ENCODE data around the gene PLCL2.

Gene PLCL2

DNA sequence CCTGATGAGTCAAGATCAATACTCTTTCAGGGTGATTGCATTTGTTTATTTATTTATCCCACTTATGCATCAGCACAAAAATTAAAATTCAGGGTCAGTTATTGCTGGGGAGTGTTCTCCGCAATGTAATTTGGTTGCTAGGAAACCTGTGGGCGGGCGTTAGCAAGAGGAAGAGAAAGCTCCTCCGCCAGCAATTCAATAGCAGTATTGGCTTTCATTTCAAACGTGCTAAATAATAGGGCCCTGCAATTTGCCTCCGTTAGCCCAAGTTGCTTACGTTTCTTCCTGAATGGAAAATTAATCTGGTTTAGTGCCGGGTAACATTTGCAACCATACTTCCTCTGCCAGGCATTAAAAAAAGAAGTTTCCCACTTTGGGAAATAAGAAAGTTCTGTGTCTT, 35.5 kb upstream of the PLCL2 start:
- DNase-seq (ENCODE audit: low read depth, low spot score) = no peak
- Histone ChIP-seq H3K9ac (ENCODE audit: insufficient read length, low read depth) (no peak overlapping the region), H3K27me3 (ENCODE audit: insufficient read depth, insufficient read length) (no peaks in the 10 kb centered on the region), H3K36me3 (ENCODE audit: insufficient read depth, insufficient read length, low read length) (no peaks in the 10 kb centered on the region), H3K4me3 (ENCODE audit: insufficient read length, low read depth) (no peak overlapping the region), H3K9me3 (ENCODE audit: insufficient read depth, low read length) (no peaks in the 10 kb centered on the region), H3K4me1 (ENCODE audit: insufficient read depth, insufficient read length) (no peaks in the 10 kb centered on the region)
- TF ChIP-seq YY1 (IDR thresholded peaks at IDR 0.05; ENCODE audit: insufficient read depth, insufficient read length) (no peak), SUZ12 (IDR thresholded peaks at IDR 0.05; ENCODE audit: extremely low read depth, insufficient read depth, insufficient read length) (no peak), ZNF274 (IDR thresholded peaks at IDR 0.05; ENCODE audit: low read depth, low read length) (no peak)

DNA sequence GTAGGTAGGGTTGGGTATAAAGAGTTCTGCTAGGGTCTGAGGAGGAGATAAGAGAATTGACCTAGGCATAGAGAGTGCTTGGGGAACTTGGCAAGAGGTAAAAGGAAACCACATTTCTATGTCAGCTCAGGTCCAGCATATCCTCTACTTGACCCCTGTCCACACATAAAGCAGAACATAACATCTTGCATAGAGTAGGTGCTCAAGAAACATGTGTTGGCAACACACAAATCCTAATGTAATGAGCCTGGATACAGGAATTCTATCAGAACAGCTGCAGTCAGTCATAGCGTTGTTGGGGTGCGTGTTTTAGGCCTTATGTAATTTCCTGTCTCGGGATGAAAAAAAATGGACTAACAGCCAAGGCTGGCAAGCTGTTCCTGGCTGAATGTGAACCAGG, 35.0 kb upstream of the PLCL2 start:
- Histone ChIP-seq H3K27me3 (ENCODE audit: insufficient read depth, insufficient read length) (no peaks in the 10 kb centered on the region), H3K36me3 (ENCODE audit: insufficient read depth, insufficient read length, low read length) (no peaks in the 10 kb centered on the region), H3K9ac (ENCODE audit: insufficient read length, low read depth) (no peak overlapping the region), H3K9me3 (ENCODE audit: insufficient read depth, low read length) (no peaks in the 10 kb centered on the region), H3K4me1 (ENCODE audit: insufficient read depth, insufficient read length) (no peaks in the 10 kb centered on the region), H3K4me3 (ENCODE audit: insufficient read length, low read depth) (no peak overlapping the region)
- no peak for TF ChIP-seq ZNF274 (IDR thresholded peaks at IDR 0.05; ENCODE audit: low read depth, low read length)
- TF ChIP-seq SUZ12 (IDR thresholded peaks at IDR 0.05; ENCODE audit: extremely low read depth, insufficient read depth, insufficient read length) = no peak
- TF ChIP-seq YY1 (IDR thresholded peaks at IDR 0.05; ENCODE audit: insufficient read depth, insufficient read length) = no peak
- no peak for DNase-seq (ENCODE audit: low read depth, low spot score)

GRCh38 chr3:16855497-16855896, 29.3 kb upstream of the PLCL2 start:
- H3K27me3 ChIP-seq (ENCODE audit: insufficient read depth, insufficient read length) = no peaks in the 10 kb centered on the region
- DNase-seq (ENCODE audit: low read depth, low spot score) = no peak
- H3K4me3 ChIP-seq (ENCODE audit: insufficient read length, low read depth) = no peak overlapping the region
- H3K36me3 ChIP-seq (ENCODE audit: insufficient read depth, insufficient read length, low read length) = no peaks in the 10 kb centered on the region
- H3K4me1 ChIP-seq (ENCODE audit: insufficient read depth, insufficient read length) = no peaks in the 10 kb centered on the region
- no peak overlapping the region for H3K9ac ChIP-seq (ENCODE audit: insufficient read length, low read depth)
- TF ChIP-seq ZNF274 (IDR thresholded peaks at IDR 0.05; ENCODE audit: low read depth, low read length) (no peak), YY1 (IDR thresholded peaks at IDR 0.05; ENCODE audit: insufficient read depth, insufficient read length) (no peak), SUZ12 (IDR thresholded peaks at IDR 0.05; ENCODE audit: extremely low read depth, insufficient read depth, insufficient read length) (no peak)
- no peaks in the 10 kb centered on the region for H3K9me3 ChIP-seq (ENCODE audit: insufficient read depth, low read length)

GRCh38 chr3:16860234-16860633, 24.5 kb upstream of the PLCL2 start:
- Histone ChIP-seq H3K9me3 (ENCODE audit: insufficient read depth, low read length) (no peaks in the 10 kb centered on the region), H3K36me3 (ENCODE audit: insufficient read depth, insufficient read length, low read length) (no peaks in the 10 kb centered on the region), H3K4me1 (ENCODE audit: insufficient read depth, insufficient read length) (no peaks in the 10 kb centered on the region), H3K27me3 (ENCODE audit: insufficient read depth, insufficient read length) (no peaks in the 10 kb centered on the region), H3K4me3 (ENCODE audit: insufficient read length, low read depth) (no peak overlapping the region), H3K9ac (ENCODE audit: insufficient read length, low read depth) (no peak overlapping the region)
- DNase-seq (ENCODE audit: low read depth, low spot score) = no peak
- TF ChIP-seq YY1 (IDR thresholded peaks at IDR 0.05; ENCODE audit: insufficient read depth, insufficient read length) (no peak), ZNF274 (IDR thresholded peaks at IDR 0.05; ENCODE audit: low read depth, low read length) (no peak), SUZ12 (IDR thresholded peaks at IDR 0.05; ENCODE audit: extremely low read depth, insufficient read depth, insufficient read length) (no peak)

DNA sequence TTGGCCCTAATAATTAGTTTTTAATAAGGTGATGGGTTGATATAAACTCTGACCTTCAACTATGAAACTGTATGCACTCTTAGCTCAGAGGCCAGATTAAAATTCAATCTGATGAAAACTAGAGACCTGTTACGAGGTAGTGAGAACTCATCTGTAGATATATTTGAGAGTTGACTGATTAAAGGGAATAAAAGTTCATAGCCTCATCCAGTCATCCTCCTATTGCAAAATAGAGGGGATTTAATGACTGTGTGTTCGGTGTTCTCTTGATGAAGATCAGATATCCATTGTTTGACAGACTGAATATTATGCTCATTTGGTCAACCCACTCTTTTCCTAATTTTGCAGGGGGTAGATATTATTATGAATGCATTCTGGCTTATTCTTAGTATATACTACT, 23.3 kb upstream of the PLCL2 start:
- H3K4me3 ChIP-seq (ENCODE audit: insufficient read length, low read depth) = no peak overlapping the region
- no peaks in the 10 kb centered on the region for H3K9me3 ChIP-seq (ENCODE audit: insufficient read depth, low read length)
- TF ChIP-seq SUZ12 (IDR thresholded peaks at IDR 0.05; ENCODE audit: extremely low read depth, insufficient read depth, insufficient read length) (no peak), YY1 (IDR thresholded peaks at IDR 0.05; ENCODE audit: insufficient read depth, insufficient read length) (no peak), ZNF274 (IDR thresholded peaks at IDR 0.05; ENCODE audit: low read depth, low read length) (no peak)
- H3K9ac ChIP-seq (ENCODE audit: insufficient read length, low read depth) = no peak overlapping the region
- no peaks in the 10 kb centered on the region for H3K36me3 ChIP-seq (ENCODE audit: insufficient read depth, insufficient read length, low read length)
- no peak for DNase-seq (ENCODE audit: low read depth, low spot score)
- H3K4me1 ChIP-seq (ENCODE audit: insufficient read depth, insufficient read length) = no peaks in the 10 kb centered on the region
- no peaks in the 10 kb centered on the region for H3K27me3 ChIP-seq (ENCODE audit: insufficient read depth, insufficient read length)

DNA sequence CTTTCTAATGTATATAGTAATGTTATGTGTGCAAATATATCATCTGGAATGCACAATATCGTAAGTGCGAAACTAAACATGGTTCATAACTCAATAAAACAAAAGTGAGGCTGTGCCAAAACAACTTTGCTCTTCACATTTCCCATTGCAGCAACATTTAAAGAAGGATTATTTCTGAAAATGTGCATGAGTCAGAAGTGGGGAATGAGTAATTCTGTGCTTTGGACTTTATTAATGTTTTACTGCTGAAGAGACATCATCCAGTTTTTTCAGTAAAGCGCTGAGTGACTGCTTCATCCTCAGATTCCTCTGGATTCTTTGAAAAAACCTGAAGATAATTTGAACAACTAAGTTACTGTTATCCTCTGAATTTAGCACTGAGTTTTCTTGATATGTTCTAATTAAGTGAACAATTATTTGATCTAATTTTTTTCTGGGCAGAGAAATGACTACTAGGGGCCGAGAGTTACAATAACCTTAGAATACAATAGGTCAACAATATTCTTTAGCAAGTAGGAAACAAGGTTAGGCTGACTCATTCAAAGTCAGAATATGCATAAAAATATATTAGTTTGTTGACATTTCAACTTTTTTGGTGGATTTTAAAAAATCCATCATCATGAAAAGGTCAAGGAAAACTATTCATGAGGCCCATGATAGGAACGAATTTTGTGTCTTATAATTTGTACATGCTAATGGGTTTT, 20.0 kb upstream of the PLCL2 start:
- no peak overlapping the region for H3K4me3 ChIP-seq (ENCODE audit: insufficient read length, low read depth)
- H3K4me1 ChIP-seq (ENCODE audit: insufficient read depth, insufficient read length) = no peaks in the 10 kb centered on the region
- TF ChIP-seq ZNF274 (IDR thresholded peaks at IDR 0.05; ENCODE audit: low read depth, low read length) = no peak
- TF ChIP-seq SUZ12 (IDR thresholded peaks at IDR 0.05; ENCODE audit: extremely low read depth, insufficient read depth, insufficient read length) = no peak
- no peak for TF ChIP-seq YY1 (IDR thresholded peaks at IDR 0.05; ENCODE audit: insufficient read depth, insufficient read length)
- no peaks in the 10 kb centered on the region for H3K9me3 ChIP-seq (ENCODE audit: insufficient read depth, low read length)
- no peaks in the 10 kb centered on the region for H3K27me3 ChIP-seq (ENCODE audit: insufficient read depth, insufficient read length)
- no peaks in the 10 kb centered on the region for H3K36me3 ChIP-seq (ENCODE audit: insufficient read depth, insufficient read length, low read length)
- no peak for DNase-seq (ENCODE audit: low read depth, low spot score)
- no peak overlapping the region for H3K9ac ChIP-seq (ENCODE audit: insufficient read length, low read depth)

- H3K4me3 ChIP-seq (ENCODE audit: insufficient read length, low read depth) = no peak overlapping the region
- H3K4me1 ChIP-seq (ENCODE audit: insufficient read depth, insufficient read length) = no peaks in the 10 kb centered on the region
- H3K27me3 ChIP-seq (ENCODE audit: insufficient read depth, insufficient read length) = no peaks in the 10 kb centered on the region
- H3K9ac ChIP-seq (ENCODE audit: insufficient read length, low read depth) = no peak overlapping the region
- no peak for DNase-seq (ENCODE audit: low read depth, low spot score)
- TF ChIP-seq ZNF274 (IDR thresholded peaks at IDR 0.05; ENCODE audit: low read depth, low read length) (no peak), SUZ12 (IDR thresholded peaks at IDR 0.05; ENCODE audit: extremely low read depth, insufficient read depth, insufficient read length) (no peak), YY1 (IDR thresholded peaks at IDR 0.05; ENCODE audit: insufficient read depth, insufficient read length) (no peak)
- no peaks in the 10 kb centered on the region for H3K36me3 ChIP-seq (ENCODE audit: insufficient read depth, insufficient read length, low read length)
- no peaks in the 10 kb centered on the region for H3K9me3 ChIP-seq (ENCODE audit: insufficient read depth, low read length)
These were observed 19.4 kb upstream of the PLCL2 start for GRCh38 chr3:16865335-16865734.
